ENCODE results near the gene VWA8.

VWA8 gene

GRCh38 chr13:41973247-41973741 is 12.4 kb upstream of the VWA8 start:
- no peak for TF ChIP-seq TAF1 (IDR thresholded peaks at IDR 0.05; ENCODE audit: borderline replicate concordance, insufficient read depth, low read length)
- no peak for TF ChIP-seq SIN3A (IDR thresholded peaks at IDR 0.05; ENCODE audit: borderline replicate concordance, insufficient read depth, low read length)
- TF ChIP-seq REST (IDR thresholded peaks at IDR 0.05; ENCODE audit: insufficient read depth in 1 of 2, low read depth in 2 of 2, low read length in 2 of 2), result no peak
- no peak for TF ChIP-seq POLR2AphosphoS5 (IDR thresholded peaks at IDR 0.05; ENCODE audit: low read depth, low read length)
- no peak for TF ChIP-seq FOXP2 (optimal IDR thresholded peaks at IDR 0.05; ENCODE audit: borderline replicate concordance, extremely low read depth, extremely low read length, insufficient read depth)

DNA sequence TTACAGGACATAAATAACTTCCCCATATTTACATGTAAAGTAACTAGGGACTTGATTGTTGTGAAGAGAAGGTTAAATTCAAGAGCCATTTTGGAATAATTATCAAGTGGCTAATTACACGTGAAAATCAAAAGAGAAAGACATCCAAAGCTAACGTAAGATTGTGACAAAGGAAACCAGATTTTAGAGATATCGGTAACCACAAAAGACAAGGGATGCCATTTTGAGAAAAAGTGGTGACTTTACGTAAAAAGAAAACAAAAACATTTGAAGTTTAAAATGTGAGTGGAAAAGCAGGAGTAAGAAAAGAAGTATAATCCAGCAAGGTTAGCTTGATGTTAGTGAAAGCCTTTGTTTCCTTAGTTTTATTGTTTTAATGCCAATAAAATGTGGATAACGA is 10.9 kb upstream of the VWA8 start:
- TF ChIP-seq REST (IDR thresholded peaks at IDR 0.05; ENCODE audit: insufficient read depth in 1 of 2, low read depth in 2 of 2, low read length in 2 of 2) (no peak), TAF1 (IDR thresholded peaks at IDR 0.05; ENCODE audit: borderline replicate concordance, insufficient read depth, low read length) (no peak), FOXP2 (optimal IDR thresholded peaks at IDR 0.05; ENCODE audit: borderline replicate concordance, extremely low read depth, extremely low read length, insufficient read depth) (no peak), SIN3A (IDR thresholded peaks at IDR 0.05; ENCODE audit: borderline replicate concordance, insufficient read depth, low read length) (no peak), POLR2AphosphoS5 (IDR thresholded peaks at IDR 0.05; ENCODE audit: low read depth, low read length) (no peak)

DNA sequence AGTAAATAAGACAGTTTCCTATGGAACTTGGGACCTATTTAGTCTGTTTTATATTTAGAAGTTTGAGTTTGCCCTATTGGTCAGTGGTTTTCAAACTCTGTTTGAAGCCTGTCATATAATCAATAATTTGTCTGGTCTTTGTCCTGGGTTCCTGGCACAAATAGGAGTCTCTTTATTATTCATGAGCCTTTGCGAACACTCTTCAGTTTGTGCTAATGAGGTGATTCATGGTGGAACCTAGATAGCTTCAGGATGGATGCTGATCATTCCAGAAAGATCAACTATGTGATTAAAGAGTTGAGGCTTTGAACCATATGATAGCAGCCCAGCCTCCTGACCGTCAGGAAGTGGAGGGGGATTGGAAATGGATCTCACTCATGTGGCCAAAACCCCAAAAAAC is 10.0 kb upstream of the VWA8 start:
- TF ChIP-seq POLR2AphosphoS5 (IDR thresholded peaks at IDR 0.05; ENCODE audit: low read depth, low read length) (no peak), FOXP2 (optimal IDR thresholded peaks at IDR 0.05; ENCODE audit: borderline replicate concordance, extremely low read depth, extremely low read length, insufficient read depth) (no peak), SIN3A (IDR thresholded peaks at IDR 0.05; ENCODE audit: borderline replicate concordance, insufficient read depth, low read length) (no peak), TAF1 (IDR thresholded peaks at IDR 0.05; ENCODE audit: borderline replicate concordance, insufficient read depth, low read length) (no peak), REST (IDR thresholded peaks at IDR 0.05; ENCODE audit: insufficient read depth in 1 of 2, low read depth in 2 of 2, low read length in 2 of 2) (no peak)

DNA sequence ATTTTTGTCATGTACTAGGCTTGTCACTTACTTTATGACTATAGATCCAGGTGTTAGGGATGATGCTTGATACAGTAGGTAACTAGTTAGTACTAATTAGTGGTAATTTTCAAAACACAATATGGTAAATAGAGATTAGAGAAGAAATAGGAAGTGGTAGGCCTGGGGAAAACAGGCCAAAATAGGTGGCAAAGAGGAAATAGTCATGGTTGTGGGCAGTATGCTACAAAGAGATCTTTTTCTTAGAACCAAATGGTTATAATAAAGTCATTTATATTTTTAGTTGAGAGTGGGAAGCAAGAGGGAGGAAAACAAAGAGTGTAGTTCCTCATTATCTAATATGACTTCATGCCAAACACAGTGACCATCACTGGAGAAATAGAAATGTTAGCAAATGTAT is 9.1 kb upstream of the VWA8 start:
- TF ChIP-seq POLR2AphosphoS5 (IDR thresholded peaks at IDR 0.05; ENCODE audit: low read depth, low read length), result no peak
- TF ChIP-seq REST (IDR thresholded peaks at IDR 0.05; ENCODE audit: insufficient read depth in 1 of 2, low read depth in 2 of 2, low read length in 2 of 2), result no peak
- TF ChIP-seq FOXP2 (optimal IDR thresholded peaks at IDR 0.05; ENCODE audit: borderline replicate concordance, extremely low read depth, extremely low read length, insufficient read depth), result no peak
- no peak for TF ChIP-seq TAF1 (IDR thresholded peaks at IDR 0.05; ENCODE audit: borderline replicate concordance, insufficient read depth, low read length)
- no peak for TF ChIP-seq SIN3A (IDR thresholded peaks at IDR 0.05; ENCODE audit: borderline replicate concordance, insufficient read depth, low read length)

DNA sequence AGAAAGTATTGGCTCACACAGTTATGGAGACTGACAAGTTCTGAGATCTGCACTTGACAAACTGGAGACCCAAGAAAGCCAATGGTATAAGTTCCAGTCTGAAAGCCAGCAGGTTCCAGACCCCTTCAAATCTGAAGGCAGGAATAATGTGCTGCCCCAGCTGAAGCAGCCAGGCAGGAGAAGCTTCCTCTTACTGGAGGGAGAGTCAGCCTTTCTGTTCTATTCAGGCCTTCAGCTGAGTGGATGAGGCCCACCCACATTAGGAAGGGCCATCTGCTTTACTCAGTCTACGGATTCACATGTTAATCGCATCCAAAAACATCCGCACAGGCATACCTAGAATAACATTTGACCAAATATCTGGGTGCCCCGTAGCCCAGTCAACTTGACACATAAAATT is 8.2 kb upstream of the VWA8 start:
- TF ChIP-seq FOXP2 (optimal IDR thresholded peaks at IDR 0.05; ENCODE audit: borderline replicate concordance, extremely low read depth, extremely low read length, insufficient read depth) (no peak), REST (IDR thresholded peaks at IDR 0.05; ENCODE audit: insufficient read depth in 1 of 2, low read depth in 2 of 2, low read length in 2 of 2) (no peak)
